ENCODE measurements around the gene WDR77.

Gene WDR77

GRCh38 chr1:111469539-111469938, 20.5 kb upstream of the WDR77 start:
- no peak for TF ChIP-seq CTCF (IDR thresholded peaks at IDR 0.05)

- TF ChIP-seq CTCF (IDR thresholded peaks at IDR 0.05): no peak
Observed at GRCh38 chr1:111468717-111469100, 19.7 kb upstream of the WDR77 start.

GRCh38 chr1:111467865-111468716, 19.0 kb upstream of the WDR77 start:
- TF ChIP-seq CTCF (IDR thresholded peaks at IDR 0.05): no peak

- TF ChIP-seq CTCF (IDR thresholded peaks at IDR 0.05): no peak
Observed at GRCh38 chr1:111466480-111466879, 17.4 kb upstream of the WDR77 start.

GRCh38 chr1:111465754-111466153, 16.7 kb upstream of the WDR77 start:
- TF ChIP-seq CTCF (IDR thresholded peaks at IDR 0.05): no peak

- no peak for TF ChIP-seq CTCF (IDR thresholded peaks at IDR 0.05)
Observed at GRCh38 chr1:111463029-111463683, 14.1 kb upstream of the WDR77 start.

- no peak for TF ChIP-seq CTCF (IDR thresholded peaks at IDR 0.05)
Observed at GRCh38 chr1:111462370-111463028, 13.4 kb upstream of the WDR77 start.

Measured in LNCAP (cell line).